Activated T-helper 1 cell treated with anti-CD3 and anti-CD28 coated beads, Interleukin-12 subunit alpha, Interleukin-12 subunit beta, Interleukin-2, Interleukin-4 antibody, amounts not matched to agents 30 ng/mL and 10 ng/mL and 1 ng/mL, durations not matched to agents 14 hours and 24 hours and 36 hours (primary cell): Measurements from ENCODE around the gene YJEFN3. TPM values are rescaled to one million over a fixed set of nuclear protein-coding genes. Genes with fewer than 3 reads are reported as not detected.

ENCODE experiments used
- DNase-seq: peaks from one replicate; pipeline ENCODE4 v3.0.0; 2021; ENCODE audit warnings: low spot score
- H3K27ac Mint-ChIP-seq: one replicate; pipeline ENCODE4 v1.8.0; 2021; ENCODE audit warnings: mild to moderate bottlenecking, mixed read lengths
- H3K27me3 Mint-ChIP-seq: one replicate; pipeline ENCODE4 v1.8.0; 2022; ENCODE audit warnings: mild to moderate bottlenecking, moderate library complexity, mixed read lengths; ENCODE audit not compliant: insufficient read depth
- H3K36me3 Mint-ChIP-seq: one replicate; pipeline ENCODE4 v1.8.0; 2021; ENCODE audit warnings: low read depth, mixed read lengths
- H3K4me1 Mint-ChIP-seq: one replicate; pipeline ENCODE4 v1.8.0; 2021; ENCODE audit warnings: low read depth, mixed read lengths
- H3K4me3 Mint-ChIP-seq: one replicate; pipeline ENCODE4 v1.8.0; 2021; ENCODE audit warnings: mild to moderate bottlenecking, moderate library complexity, mixed read lengths
- H3K9me3 Mint-ChIP-seq: one replicate; pipeline ENCODE4 v1.8.0; 2021; ENCODE audit warnings: mixed read lengths
- intact Hi-C: fragments of 100-400 bp; cut with micrococcal nuclease; formaldehyde crosslinking; loops from one replicate; pipeline ENCODE4 v1.15.1; 2024
- total RNA-seq: library from RNA; stranded (reverse); gene quantifications from 2 replicates; pipeline ENCODE4 v1.2.3, GENCODE V29; 2022

Gene YJEFN3
- total RNA-seq, 1 donor from 2014 or later = 13.6 TPM

- Mint-ChIP-seq H3K36me3 (peaks cover 10% of the 10 kb centered on the region), H3K27me3 (no peaks in the 10 kb centered on the region), H3K4me3 (no peak overlapping the region), H3K27ac (peak overlapping the region; percentile 99), H3K9me3 (no peaks in the 10 kb centered on the region), H3K4me1 (peaks cover 34% of the 10 kb centered on the region)
- DNase-seq = peak; percentile 71
- intact Hi-C loops = loop anchor here (1.0 kb wide), 3 partner anchors 124 to 344 kb away; no protein-coding TSS in a partner anchor
Measured at GRCh38 chr19:19490214-19490968, 38.3 kb upstream of the YJEFN3 start.

- H3K27me3 Mint-ChIP-seq = no peaks in the 10 kb centered on the region
- H3K4me1 Mint-ChIP-seq = peaks cover 34% of the 10 kb centered on the region
- no peak overlapping the region for H3K27ac Mint-ChIP-seq
- H3K36me3 Mint-ChIP-seq = peaks cover 12% of the 10 kb centered on the region
- no peak overlapping the region for H3K4me3 Mint-ChIP-seq
- H3K9me3 Mint-ChIP-seq = no peaks in the 10 kb centered on the region
- DNase-seq = no peak
- intact Hi-C loops = no loop called here
Measured at GRCh38 chr19:19491321-19492025, 37.2 kb upstream of the YJEFN3 start.

- Mint-ChIP-seq H3K4me3 (no peak overlapping the region), H3K36me3 (peaks cover 16% of the 10 kb centered on the region), H3K4me1 (peaks cover 34% of the 10 kb centered on the region), H3K27me3 (no peaks in the 10 kb centered on the region), H3K9me3 (no peaks in the 10 kb centered on the region), H3K27ac (no peak overlapping the region)
- intact Hi-C loops = no loop called here
- no peak for DNase-seq
Measured at GRCh38 chr19:19492026-19492610, 36.6 kb upstream of the YJEFN3 start.

DNA sequence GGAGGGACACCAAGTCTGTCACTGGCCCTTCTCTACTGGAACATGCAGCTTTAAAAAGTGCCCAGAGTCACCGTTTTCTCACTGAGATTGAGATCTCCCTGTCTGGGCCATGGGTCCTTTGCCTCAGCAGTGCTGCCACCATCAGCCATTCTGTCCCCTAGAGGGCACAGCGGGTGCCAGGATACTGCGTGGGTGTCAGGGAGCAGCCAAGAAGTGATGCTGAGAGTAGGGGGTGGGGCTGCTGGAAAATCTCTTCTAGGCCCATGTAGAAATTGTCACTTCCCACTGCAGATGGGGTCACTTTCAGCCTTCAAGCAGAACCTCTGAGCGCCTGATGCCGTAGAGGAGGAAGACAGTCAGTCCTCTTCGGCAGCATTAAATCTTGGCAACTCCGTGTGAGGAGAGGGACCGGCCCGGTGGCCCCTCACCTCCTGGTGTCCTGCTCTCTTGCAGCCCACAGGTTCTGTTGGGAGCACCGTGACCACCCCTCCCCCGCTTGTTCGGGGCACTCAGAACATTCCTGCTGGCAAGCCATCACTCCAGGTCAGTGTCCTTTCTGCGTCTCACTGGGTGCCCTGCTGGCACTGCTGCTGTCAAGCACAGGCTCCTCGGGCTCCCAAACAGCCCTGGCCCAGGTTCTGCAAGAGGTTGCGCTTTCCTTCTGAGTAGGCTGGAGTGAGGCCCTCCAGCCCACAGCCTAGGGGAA, 34.7 kb upstream of the YJEFN3 start:
- Mint-ChIP-seq H3K4me1 (peaks cover 17% of the 10 kb centered on the region), H3K36me3 (peaks cover 18% of the 10 kb centered on the region), H3K9me3 (no peaks in the 10 kb centered on the region), H3K27me3 (no peaks in the 10 kb centered on the region), H3K27ac (no peak overlapping the region), H3K4me3 (no peak overlapping the region)
- intact Hi-C loops = no loop called here
- DNase-seq = no peak

DNA sequence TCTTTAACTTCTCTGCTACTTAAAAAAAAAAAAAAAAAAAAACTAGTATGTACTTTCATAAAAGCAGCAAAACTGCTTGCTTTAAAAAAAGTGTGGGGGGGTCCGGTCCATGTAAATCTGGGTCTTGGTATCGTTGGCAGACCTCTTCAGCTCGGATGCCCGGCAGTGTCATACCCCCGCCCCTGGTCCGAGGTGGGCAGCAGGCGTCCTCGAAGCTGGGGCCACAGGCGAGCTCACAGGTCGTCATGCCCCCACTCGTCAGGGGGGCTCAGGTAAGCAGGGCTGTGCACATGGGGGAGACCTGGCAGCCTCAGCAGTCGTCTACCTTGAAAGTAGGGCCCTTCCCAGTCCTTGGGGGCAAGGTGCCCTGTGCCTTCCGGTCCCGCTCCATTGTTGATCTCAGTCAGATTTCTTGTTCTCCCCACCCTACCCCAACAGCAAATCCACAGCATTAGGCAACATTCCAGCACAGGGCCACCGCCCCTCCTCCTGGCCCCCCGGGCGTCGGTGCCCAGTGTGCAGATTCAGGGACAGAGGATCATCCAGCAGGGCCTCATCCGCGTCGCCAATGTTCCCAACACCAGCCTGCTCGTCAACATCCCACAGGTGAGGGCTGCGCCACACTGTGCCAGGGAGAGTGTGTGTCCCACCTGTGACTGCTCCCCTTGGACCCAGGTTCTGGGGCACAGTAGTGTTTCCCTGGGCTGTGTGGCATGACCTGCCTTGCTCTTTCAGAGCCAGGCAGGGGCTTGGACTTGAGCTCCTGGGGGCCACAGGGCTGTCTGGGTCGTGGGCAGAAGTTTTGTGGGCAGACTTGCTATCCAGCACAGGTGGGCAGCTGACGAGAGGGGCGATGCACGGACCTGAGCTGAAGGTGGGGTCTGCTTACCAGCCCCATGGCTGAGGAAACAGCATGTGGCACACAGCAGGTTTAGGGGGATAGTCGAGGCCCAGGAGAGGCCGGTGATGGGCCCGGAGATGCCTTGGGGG, 32.8 kb upstream of the YJEFN3 start:
- Mint-ChIP-seq H3K4me3 (no peak overlapping the region), H3K27ac (no peak overlapping the region), H3K36me3 (peaks cover 14% of the 10 kb centered on the region)

DNA sequence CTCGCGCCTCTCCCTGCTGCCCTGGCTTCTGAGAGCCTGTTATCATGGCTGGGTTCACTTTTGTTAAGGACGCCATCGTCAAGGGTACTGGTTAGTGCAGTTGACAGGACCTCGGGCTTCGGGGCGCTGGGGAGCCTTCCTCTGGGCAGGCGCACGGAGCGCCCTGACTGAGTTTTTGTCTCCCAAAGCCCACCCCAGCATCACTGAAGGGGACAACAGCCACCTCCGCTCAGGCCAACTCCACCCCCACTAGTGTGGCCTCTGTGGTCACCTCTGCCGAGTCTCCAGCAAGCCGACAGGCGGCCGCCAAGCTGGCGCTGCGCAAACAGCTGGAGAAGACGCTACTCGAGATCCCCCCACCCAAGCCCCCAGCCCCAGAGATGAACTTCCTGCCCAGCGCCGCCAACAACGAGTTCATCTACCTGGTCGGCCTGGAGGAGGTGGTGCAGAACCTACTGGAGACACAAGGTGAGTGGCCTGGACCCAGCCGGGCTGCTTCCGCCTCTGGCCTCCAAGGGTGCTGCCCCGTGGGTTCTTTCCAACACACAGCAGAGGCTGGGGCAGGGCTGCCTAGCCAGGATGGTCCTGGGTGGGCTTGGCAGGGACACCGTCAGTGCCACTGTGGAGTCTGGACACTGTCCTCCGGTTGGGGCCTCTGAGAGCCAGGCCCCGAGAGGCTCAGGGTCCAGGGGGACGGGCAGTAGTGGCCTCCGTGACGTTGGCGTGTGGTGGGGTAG, 30.3 kb upstream of the YJEFN3 start:
- no peaks in the 10 kb centered on the region for H3K27me3 Mint-ChIP-seq
- no peak overlapping the region for H3K4me3 Mint-ChIP-seq
- H3K9me3 Mint-ChIP-seq = no peaks in the 10 kb centered on the region
- peaks cover 32% of the 10 kb centered on the region for H3K36me3 Mint-ChIP-seq
- intact Hi-C loops = no loop called here
- H3K27ac Mint-ChIP-seq = no peak overlapping the region
- DNase-seq = no peak
- H3K4me1 Mint-ChIP-seq = no peaks in the 10 kb centered on the region

More for the DNA sequence above, 32.8 kb upstream of the YJEFN3 start:
- intact Hi-C loops = no loop called here
- H3K27me3 Mint-ChIP-seq = no peaks in the 10 kb centered on the region
- no peak for DNase-seq
- no peaks in the 10 kb centered on the region for H3K4me1 Mint-ChIP-seq
- H3K9me3 Mint-ChIP-seq = no peaks in the 10 kb centered on the region

GRCh38 chr19:19499272-19499995, 29.3 kb upstream of the YJEFN3 start:
- Mint-ChIP-seq H3K4me1 (no peaks in the 10 kb centered on the region), H3K27ac (no peak overlapping the region), H3K36me3 (peaks cover 37% of the 10 kb centered on the region), H3K4me3 (no peak overlapping the region), H3K9me3 (no peaks in the 10 kb centered on the region), H3K27me3 (no peaks in the 10 kb centered on the region)
- DNase-seq = no peak
- intact Hi-C loops = no loop called here

DNA sequence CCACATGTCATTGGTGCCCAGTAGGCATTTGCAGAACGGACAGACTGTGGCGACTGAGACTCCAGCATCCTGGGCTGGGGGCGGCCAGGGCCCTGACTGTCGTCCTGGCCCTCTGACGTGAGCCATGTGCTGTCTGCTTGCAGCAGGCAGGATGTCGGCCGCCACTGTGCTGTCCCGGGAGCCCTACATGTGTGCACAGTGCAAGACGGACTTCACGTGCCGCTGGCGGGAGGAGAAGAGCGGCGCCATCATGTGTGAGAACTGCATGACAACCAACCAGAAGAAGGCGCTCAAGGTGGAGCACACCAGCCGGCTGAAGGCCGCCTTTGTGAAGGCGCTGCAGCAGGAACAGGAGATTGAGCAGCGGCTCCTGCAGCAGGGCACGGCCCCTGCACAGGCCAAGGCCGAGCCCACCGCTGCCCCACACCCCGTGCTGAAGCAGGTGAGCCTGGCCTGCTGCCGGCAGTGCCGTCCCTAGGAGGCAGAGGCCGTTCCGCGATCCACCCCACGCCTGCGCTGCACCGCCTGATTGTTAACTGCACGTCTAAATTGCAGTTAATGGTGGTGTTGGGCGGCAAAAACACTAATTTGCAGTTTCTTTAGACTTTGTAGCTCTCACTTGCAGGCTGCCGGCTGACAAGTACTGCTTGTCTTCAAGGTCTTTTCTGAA, 27.6 kb upstream of the YJEFN3 start:
- H3K4me1 Mint-ChIP-seq = no peaks in the 10 kb centered on the region
- H3K27me3 Mint-ChIP-seq = no peaks in the 10 kb centered on the region
- H3K9me3 Mint-ChIP-seq = no peaks in the 10 kb centered on the region
- intact Hi-C loops = no loop called here
- H3K4me3 Mint-ChIP-seq = no peak overlapping the region
- H3K36me3 Mint-ChIP-seq = peaks cover 32% of the 10 kb centered on the region
- H3K27ac Mint-ChIP-seq = no peak overlapping the region
- no peak for DNase-seq

- no peak overlapping the region for H3K27ac Mint-ChIP-seq
- H3K27me3 Mint-ChIP-seq = no peaks in the 10 kb centered on the region
- H3K4me1 Mint-ChIP-seq = no peaks in the 10 kb centered on the region
- no peak overlapping the region for H3K4me3 Mint-ChIP-seq
- peaks cover 37% of the 10 kb centered on the region for H3K36me3 Mint-ChIP-seq
- no peak for DNase-seq
- H3K9me3 Mint-ChIP-seq = no peaks in the 10 kb centered on the region
- intact Hi-C loops = no loop called here
Measured at GRCh38 chr19:19501798-19502197, 26.9 kb upstream of the YJEFN3 start.

GRCh38 chr19:19502281-19502680, 26.4 kb upstream of the YJEFN3 start:
- no peak for DNase-seq
- Mint-ChIP-seq H3K4me3 (no peak overlapping the region), H3K27me3 (no peaks in the 10 kb centered on the region), H3K27ac (no peak overlapping the region), H3K4me1 (no peaks in the 10 kb centered on the region), H3K36me3 (peaks cover 35% of the 10 kb centered on the region), H3K9me3 (no peaks in the 10 kb centered on the region)
- intact Hi-C loops = no loop called here
